D721Med (cell line): ENCODE data around the gene CHMP6.

Experiments used
- DNase-seq: peaks from one replicate; pipeline ENCODE4 v3.0.0; 2011; ENCODE audit warnings: low spot score; ENCODE audit not compliant: insufficient read length
- FAIRE-seq: peaks from 2 replicates; lab custom pipeline; 2011; peaks lifted over from hg19 to GRCh38; lab: Jason Lieb, UNC
- TF ChIP-seq, protein P1 (sequence below): IDR thresholded peaks from 2 replicates; pipeline ENCODE4 v1.5.1; 2012; ENCODE audit warnings: mild to moderate bottlenecking, control low read depth; ENCODE audit not compliant: insufficient read depth; ENCODE audit errors: missing control alignments

CHMP6 gene

DNA sequence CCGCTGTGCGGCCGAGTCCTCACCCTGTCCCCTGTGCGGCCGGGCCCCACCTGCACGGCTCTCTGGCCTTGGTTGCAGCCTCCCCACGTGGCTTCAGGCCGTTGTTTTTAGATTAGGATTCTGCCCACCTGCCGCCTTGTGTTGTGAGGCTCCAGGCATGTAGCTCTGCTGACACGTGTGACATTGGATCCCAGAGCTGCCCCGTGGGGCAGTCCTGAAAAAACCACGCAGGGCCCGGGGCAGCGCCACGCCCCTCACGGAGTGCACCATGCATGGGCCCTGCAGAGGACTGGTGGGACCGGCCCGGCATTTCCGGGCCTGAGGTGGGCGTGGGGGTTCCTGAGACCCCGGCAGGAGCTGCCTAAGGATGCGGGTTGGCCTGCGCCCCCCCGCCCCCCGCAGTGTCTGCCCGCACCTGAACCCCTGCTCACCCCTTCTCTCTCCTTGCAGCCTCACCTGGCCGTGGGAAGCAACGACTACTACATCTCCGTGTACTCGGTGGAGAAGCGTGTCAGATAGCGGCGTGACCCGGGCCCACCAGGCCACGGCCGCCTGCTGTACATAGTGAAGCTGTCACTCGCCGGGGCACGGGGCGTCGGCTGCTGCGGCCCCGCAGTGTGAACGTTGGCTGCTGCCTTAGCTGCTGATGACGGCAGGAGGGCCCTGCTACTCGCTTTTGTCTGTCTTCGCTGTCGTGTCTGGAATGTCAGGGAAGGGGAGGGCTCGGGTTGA, 27.7 kb upstream of the CHMP6 start:
- DNase-seq (no peak), FAIRE-seq (no peak)
- TF ChIP-seq, protein P1, sequence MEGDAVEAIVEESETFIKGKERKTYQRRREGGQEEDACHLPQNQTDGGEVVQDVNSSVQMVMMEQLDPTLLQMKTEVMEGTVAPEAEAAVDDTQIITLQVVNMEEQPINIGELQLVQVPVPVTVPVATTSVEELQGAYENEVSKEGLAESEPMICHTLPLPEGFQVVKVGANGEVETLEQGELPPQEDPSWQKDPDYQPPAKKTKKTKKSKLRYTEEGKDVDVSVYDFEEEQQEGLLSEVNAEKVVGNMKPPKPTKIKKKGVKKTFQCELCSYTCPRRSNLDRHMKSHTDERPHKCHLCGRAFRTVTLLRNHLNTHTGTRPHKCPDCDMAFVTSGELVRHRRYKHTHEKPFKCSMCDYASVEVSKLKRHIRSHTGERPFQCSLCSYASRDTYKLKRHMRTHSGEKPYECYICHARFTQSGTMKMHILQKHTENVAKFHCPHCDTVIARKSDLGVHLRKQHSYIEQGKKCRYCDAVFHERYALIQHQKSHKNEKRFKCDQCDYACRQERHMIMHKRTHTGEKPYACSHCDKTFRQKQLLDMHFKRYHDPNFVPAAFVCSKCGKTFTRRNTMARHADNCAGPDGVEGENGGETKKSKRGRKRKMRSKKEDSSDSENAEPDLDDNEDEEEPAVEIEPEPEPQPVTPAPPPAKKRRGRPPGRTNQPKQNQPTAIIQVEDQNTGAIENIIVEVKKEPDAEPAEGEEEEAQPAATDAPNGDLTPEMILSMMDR = no peak

DNA sequence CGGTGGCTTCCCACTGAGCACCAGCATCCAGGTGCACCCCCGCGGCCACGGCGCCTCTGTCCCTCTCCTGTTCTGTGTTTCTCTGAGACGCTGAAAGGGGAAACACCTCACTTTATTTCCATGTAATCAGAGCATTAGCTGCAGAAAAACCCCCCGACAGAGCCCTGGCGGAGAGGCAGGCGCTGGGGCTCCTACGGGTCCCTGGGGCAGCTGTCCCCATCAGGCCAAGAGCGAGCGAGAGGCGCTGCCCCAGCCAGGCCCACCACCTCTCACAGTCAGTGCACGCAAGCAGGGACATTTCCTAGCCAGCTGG, 27.1 kb upstream of the CHMP6 start:
- FAIRE-seq (no peak), DNase-seq (no peak)
- TF ChIP-seq, protein P1 = no peak

DNA sequence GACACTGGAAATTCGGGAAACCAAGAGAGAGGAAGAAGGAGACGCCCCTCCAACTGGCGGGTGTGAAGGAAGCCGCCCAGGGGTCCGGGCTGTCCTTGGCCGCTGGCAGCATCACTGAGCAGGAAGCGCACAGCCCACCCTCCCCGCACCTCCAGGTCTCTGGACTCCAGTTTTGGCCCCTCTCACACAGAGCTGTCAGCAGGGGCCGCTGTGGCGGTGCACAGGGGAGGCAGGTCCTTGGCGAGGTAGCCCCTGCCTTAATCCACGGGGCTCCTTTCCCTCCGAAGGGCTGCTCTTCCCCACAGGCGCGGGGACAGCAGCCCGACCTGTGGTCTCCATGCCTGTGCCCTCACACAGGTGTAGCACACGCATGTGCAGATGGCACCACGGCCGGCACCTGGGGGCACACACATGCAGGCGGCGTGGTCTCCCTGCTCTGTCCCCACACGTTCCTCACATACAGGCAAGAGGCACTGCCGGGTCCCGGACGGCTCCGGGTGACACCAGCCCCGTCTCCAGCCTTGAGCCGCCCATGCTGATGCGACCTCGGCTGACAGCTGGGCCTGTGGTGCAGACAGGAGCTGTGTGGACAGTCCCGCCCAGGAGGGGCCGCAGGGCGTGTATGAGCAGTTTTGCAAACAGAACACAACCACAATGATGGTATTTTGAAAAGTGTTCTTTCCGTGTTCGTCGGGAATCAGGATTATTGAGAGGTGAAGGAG, 26.6 kb upstream of the CHMP6 start:
- TF ChIP-seq, protein P1 = no peak
- no peak for FAIRE-seq
- DNase-seq = no peak

DNA sequence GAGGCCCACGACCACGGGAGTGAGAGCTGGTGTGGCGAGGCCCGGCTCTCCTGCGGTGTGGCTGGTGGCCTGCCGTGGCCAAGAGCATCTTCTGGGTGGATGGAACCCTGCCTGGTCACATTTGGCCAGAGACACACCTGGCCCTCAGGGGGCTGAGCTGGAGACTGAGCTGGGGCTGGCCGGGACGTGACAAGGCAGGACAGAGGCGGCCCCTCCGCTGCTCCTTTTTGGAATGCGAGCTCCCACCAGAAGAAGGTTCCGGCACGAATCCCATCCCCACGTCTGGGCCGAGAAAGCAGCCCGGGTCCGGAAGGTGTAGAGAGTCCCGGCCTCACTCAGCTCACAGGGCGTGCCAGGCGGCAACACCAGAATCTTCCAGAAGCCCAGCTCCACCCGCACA, 26.0 kb upstream of the CHMP6 start:
- DNase-seq (no peak), FAIRE-seq (no peak)
- TF ChIP-seq, protein P1 = no peak

DNA sequence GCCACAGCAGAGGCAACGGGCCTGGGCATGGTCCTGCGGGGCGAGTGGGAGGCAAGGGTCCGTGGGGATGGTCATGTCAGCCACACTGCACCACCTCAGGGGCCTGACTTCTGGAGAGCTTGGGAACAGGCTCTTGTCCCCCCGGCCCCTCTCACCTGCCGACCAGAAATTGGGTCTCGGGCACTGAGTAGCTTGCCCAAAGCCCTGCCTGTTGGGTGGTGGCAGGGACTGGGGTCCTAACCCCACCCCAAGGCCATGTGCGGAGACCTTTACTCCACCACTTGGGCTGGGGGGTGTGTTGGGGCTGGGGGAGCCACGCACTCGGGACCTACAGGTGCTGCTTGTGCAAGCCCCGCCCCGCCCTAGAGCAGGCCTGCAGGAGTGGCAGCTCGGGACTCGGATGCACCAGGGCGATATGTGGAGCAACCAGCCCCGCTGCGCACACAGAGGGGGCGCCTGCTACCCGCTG, 24.2 kb upstream of the CHMP6 start:
- TF ChIP-seq, protein P1 = no peak
- FAIRE-seq = no peak

DNA sequence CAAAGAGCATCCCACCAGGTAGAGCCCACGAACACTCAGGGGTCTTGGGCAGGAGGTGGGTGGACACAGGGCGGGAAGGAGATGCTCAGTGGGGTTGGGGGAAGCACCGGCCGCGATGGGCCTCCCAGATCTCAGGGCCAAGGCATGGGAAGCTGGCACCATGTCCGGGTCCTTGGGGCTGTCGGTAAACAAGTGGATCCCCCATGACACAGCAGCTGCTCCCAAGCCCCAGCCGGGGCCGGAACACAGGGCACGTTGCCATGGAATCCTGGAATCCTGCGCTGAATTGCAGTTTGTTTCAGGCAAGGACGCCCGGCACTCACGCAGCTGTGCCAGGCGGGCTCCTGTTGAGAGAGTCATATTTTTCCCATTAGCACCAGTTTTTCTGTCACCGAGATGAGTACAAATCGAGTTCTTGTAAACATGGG, 23.0 kb upstream of the CHMP6 start:
- FAIRE-seq (no peak), DNase-seq (no peak)

More for the DNA sequence above, 24.2 kb upstream of the CHMP6 start:
- DNase-seq = no peak

More for the DNA sequence above, 23.0 kb upstream of the CHMP6 start:
- TF ChIP-seq, protein P1 = no peak
